ENCODE measurements around the gene DUSP22. TPM values are rescaled to one million over a fixed set of nuclear protein-coding genes. Genes with fewer than 3 reads are reported as not detected.

The DUSP22 gene
- polyA plus RNA-seq, 3 donors: 107 to 120 (median 117) TPM

DNA sequence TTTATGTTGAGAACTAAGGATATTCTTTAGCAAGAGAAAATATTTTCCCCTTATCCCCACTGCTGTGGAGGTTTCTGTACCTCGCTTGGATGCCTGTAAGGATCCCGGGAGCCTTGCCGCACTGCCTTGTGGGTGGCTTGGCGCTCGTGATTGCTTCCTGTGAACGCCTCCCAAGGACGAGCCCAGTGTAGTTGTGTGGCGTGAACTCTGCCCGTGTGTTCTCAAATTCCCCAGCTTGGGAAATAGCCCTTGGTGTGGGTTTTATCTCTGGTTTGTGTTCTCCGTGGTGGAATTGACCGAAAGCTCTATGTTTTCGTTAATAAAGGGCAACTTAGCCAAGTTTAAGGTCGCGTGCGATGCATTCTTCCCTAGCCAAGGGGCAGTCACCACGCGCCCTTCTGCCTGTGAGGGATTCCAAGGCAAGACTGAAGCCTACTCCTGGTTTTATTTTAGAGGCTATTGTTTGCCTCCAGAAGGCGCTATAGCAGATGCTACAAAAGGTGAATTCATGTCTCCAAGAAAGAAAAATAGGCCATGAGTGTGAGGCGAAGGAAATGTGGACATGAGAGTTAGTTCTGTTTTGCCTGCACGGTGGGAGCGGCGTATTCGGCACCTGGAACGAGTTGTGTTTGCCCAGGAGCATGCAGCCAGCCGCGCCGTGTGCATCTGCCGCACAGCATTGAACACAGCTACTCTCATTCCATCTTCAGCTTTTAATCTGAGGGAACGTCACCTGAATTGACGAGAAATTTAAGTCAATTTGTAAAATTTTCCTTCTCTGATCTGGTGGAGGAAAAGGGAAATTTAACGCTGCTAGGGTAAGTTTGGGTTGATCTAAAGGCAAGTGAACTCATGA is 59.0 kb downstream of the DUSP22 start:
- peaks cover 46 to 71% of the 10 kb centered on the region in 2 donors for H3K36me3 ChIP-seq (replicated peaks in 1 of 2; ENCODE audit: control insufficient read depth in 1 of 2, insufficient read depth in 2 of 2, low read length in 2 of 2)
- peaks cover 13% of the 10 kb centered on the region for H3K4me1 Mint-ChIP-seq

DNA sequence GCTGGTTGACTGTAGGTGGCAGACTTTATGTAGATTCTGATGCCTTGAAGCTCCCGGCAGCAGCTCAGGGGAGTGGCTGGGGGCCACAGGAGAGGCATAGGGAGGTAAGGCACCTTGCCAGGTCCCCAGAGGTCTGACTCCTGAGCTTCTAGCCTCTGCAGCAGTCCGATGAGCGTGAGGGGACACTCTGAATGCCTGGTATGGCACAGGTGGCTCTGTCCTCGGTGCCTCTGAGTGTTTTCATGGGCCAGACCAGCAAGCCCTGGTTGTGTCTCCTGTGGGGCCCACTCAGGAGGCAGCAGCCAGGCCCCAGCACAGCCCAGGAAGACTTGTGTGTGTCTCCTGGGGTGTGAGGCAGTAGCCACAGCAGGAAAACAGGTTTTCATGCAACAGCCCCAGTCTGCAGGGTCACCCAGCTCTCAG is 59.6 kb downstream of the DUSP22 start:
- intact Hi-C loops (cut with micrococcal nuclease): no loop called here
- TF ChIP-seq CTCF (IDR thresholded peaks at IDR 0.05): no peak
- peaks cover 0 to 31% (median 2%) of the 10 kb centered on the region in 7 donors for H3K9me3 Mint-ChIP-seq
- Histone ChIP-seq H3K9ac (ENCODE audit: insufficient read depth, low read length, poor library complexity, severe bottlenecking) (no peak overlapping the region), H3K27ac (ENCODE audit: low read depth in 1 of 2, low read length in 2 of 2) (no peak overlapping the region), H3K79me2 (ENCODE audit: insufficient read depth, low read length) (no peaks in the 10 kb centered on the region), H3K4me1 (ENCODE audit: control insufficient read depth in 1 of 2, insufficient read depth in 2 of 2, low read length in 2 of 2) (peaks cover 17 to 20% of the 10 kb centered on the region in 2 donors), H3K27me3 (ENCODE audit: control insufficient read depth in 2 of 2, insufficient read depth in 2 of 2, low read length in 2 of 2) (no peaks in the 10 kb centered on the region), H3K4me3 (replicated peaks in 1 of 3; ENCODE audit: low read depth in 2 of 3, low read length in 3 of 3) (no peak overlapping the region), H3K9me3 (replicated peaks in 1 of 2; ENCODE audit: control insufficient read depth in 1 of 2, insufficient read depth in 1 of 2, low read length in 2 of 2) (no peaks in the 10 kb centered on the region), H4K20me1 (ENCODE audit: insufficient read depth, low read length) (no peaks in the 10 kb centered on the region), H3K36me3 (replicated peaks in 1 of 2; ENCODE audit: control insufficient read depth in 1 of 2, insufficient read depth in 2 of 2, low read length in 2 of 2) (peaks cover 43 to 65% of the 10 kb centered on the region in 2 donors), H2AFZ (ENCODE audit: insufficient read depth, low read depth, low read length, poor library complexity, severe bottlenecking) (no peak overlapping the region), H3K4me2 (replicated peaks; ENCODE audit: extremely low read depth, low read length, poor library complexity, severe bottlenecking) (no peak overlapping the region)
- peaks cover 54 to 69% of the 10 kb centered on the region in 2 donors for H3K36me3 Mint-ChIP-seq
- peaks cover 13% of the 10 kb centered on the region for H3K4me1 Mint-ChIP-seq
- peaks cover 0 to 2% (median 0%) of the 10 kb centered on the region in 3 donors for H3K27me3 Mint-ChIP-seq (ENCODE audit: low read depth in 3 of 3)
- H3K27ac Mint-ChIP-seq: peak overlapping the region in 1 of 7 donors; percentile 19
- H3K4me3 Mint-ChIP-seq: no peak overlapping the region
- no peak for DNase-seq
- 86% methylated on average over 4 of the region's 4 CpGs for WGBS (ENCODE audit: insufficient coverage)

More for the DNA sequence above, 59.0 kb downstream of the DUSP22 start:
- Mint-ChIP-seq H3K27ac (peak overlapping the region in 1 of 7 donors; percentile 26), H3K9me3 (peaks cover 0 to 32% (median 2%) of the 10 kb centered on the region in 7 donors), H3K27me3 (ENCODE audit: low read depth in 3 of 3) (peaks cover 0 to 2% (median 0%) of the 10 kb centered on the region in 3 donors), H3K36me3 (peaks cover 60 to 71% of the 10 kb centered on the region in 2 donors), H3K4me3 (no peak overlapping the region)
- Histone ChIP-seq H4K20me1 (ENCODE audit: insufficient read depth, low read length) (no peaks in the 10 kb centered on the region), H3K9ac (ENCODE audit: insufficient read depth, low read length, poor library complexity, severe bottlenecking) (no peak overlapping the region), H3K4me3 (replicated peaks in 1 of 3; ENCODE audit: low read depth in 2 of 3, low read length in 3 of 3) (no peak overlapping the region), H3K27me3 (ENCODE audit: control insufficient read depth in 2 of 2, insufficient read depth in 2 of 2, low read length in 2 of 2) (no peaks in the 10 kb centered on the region), H3K4me2 (replicated peaks; ENCODE audit: extremely low read depth, low read length, poor library complexity, severe bottlenecking) (no peak overlapping the region), H2AFZ (ENCODE audit: insufficient read depth, low read depth, low read length, poor library complexity, severe bottlenecking) (no peak overlapping the region), H3K4me1 (ENCODE audit: control insufficient read depth in 1 of 2, insufficient read depth in 2 of 2, low read length in 2 of 2) (peaks cover 17 to 20% of the 10 kb centered on the region in 2 donors), H3K27ac (ENCODE audit: low read depth in 1 of 2, low read length in 2 of 2) (no peak overlapping the region), H3K79me2 (ENCODE audit: insufficient read depth, low read length) (no peaks in the 10 kb centered on the region), H3K9me3 (replicated peaks in 1 of 2; ENCODE audit: control insufficient read depth in 1 of 2, insufficient read depth in 1 of 2, low read length in 2 of 2) (no peaks in the 10 kb centered on the region)
- no peak for DNase-seq
- intact Hi-C loops (cut with micrococcal nuclease): no loop called here
- no peak for TF ChIP-seq CTCF (IDR thresholded peaks at IDR 0.05)
- WGBS (ENCODE audit: insufficient coverage): 92% methylated on average over 31 of the region's 31 CpGs

Data from CD14-positive monocyte (primary cell).